GM10266 (cell line): Measurements from ENCODE around the gene RC3H1.

Experiments
- DNase-seq: peaks from one replicate; pipeline ENCODE4 v3.0.0; 2012; ENCODE audit errors: extremely low spot score
- CTCF ChIP-seq: IDR thresholded peaks from 2 replicates; pipeline ENCODE4 v1.5.1; 2012; ENCODE audit warnings: mild to moderate bottlenecking, low read depth; ENCODE audit not compliant: control insufficient read depth, insufficient read depth; ENCODE audit errors: missing control alignments

Gene RC3H1

GRCh38 chr1:174036798-174037197, 14.6 kb upstream of the RC3H1 start:
- TF ChIP-seq CTCF: no peak
- DNase-seq: no peak

- no peak for TF ChIP-seq CTCF
- DNase-seq: no peak
These were observed 14.0 kb upstream of the RC3H1 start for GRCh38 chr1:174036204-174036603.

DNA sequence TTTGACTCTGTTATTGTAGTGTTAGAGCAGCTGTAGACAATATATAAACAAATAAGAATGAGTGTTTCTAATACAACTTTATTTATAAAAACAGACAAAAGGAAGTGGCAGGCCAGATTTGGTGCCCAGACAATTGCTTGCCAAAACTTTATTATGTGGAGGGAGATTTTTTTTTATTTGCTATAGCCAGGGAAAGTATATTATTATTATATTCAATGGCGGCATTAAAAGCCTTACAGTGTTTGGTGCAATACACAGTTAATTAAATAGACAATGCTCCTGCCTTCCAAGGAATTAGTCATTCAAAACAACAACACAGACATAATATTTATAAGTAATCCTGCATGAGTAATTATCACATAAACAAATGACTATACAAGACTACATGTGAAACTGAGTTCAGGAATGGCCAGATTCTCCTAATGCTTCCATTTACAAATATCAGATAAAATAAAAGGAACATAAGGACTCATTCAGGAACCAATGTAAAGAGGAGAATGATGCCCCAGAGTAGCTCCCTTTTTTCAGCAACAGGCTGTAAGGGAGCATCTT, 10.6 kb upstream of the RC3H1 start:
- TF ChIP-seq CTCF: no peak
- DNase-seq: no peak

DNA sequence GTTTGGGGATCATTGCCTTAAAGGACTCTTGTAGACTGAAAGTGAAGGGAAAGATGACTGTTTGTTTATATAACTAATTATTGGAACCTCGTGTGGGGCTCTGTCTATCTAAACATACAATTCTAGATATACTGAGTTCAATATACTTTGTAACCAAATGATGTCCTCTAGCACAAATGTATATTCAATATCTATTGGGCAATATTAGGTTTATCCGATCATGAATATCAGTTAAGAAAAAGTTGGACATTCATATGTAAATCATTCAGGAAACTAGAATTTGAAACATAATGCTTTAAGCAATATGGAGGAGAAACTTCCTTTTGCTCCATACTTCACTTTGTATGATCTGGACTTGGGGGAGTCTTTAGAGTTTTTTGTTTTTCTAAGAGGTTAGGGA, 8.9 kb upstream of the RC3H1 start:
- TF ChIP-seq CTCF: no peak
- DNase-seq: no peak

- TF ChIP-seq CTCF: no peak
- DNase-seq: no peak
These were observed 6.3 kb upstream of the RC3H1 start for GRCh38 chr1:174028495-174028894.

- TF ChIP-seq CTCF: no peak
- DNase-seq: no peak
These were observed 1.3 kb upstream of the RC3H1 start for GRCh38 chr1:174023440-174023839.

GRCh38 chr1:174022976-174023277, 770 bp upstream of the RC3H1 start:
- no peak for TF ChIP-seq CTCF

More at GRCh38 chr1:174022976-174023277, 770 bp upstream of the RC3H1 start:
- no peak for DNase-seq
